IMR-90 (cell line): ENCODE measurements around the gene ADGRD2.

Experiments
- BHLHE40 ChIP-seq: fragments of 150-350 bp; IDR thresholded peaks from 2 replicates; pipeline ENCODE4 v1.6.1; 2016; ENCODE audit warnings: mild to moderate bottlenecking, low read depth, low read length
- POLR2A ChIP-seq: IDR thresholded peaks from 2 replicates; pipeline ENCODE4 v1.6.1; 2012; ENCODE audit warnings: mild to moderate bottlenecking, low read depth, low read length
- RAD21 ChIP-seq: IDR thresholded peaks from 2 replicates; pipeline ENCODE4 v1.6.1; 2012; ENCODE audit warnings: low read length, improper control_type of control experiment
- RCOR1 ChIP-seq: IDR thresholded peaks from 2 replicates; pipeline ENCODE4 v1.6.1; 2012; ENCODE audit warnings: mild to moderate bottlenecking, low read length, improper control_type of control experiment; ENCODE audit not compliant: insufficient replicate concordance
- SMC3 ChIP-seq: fragments of 150-350 bp; IDR thresholded peaks from 2 replicates; pipeline ENCODE4 v1.6.1; 2016; ENCODE audit warnings: low read depth, mild to moderate bottlenecking, antibody characterized with exemption, low read length, moderate library complexity
- TF ChIP-seq, protein P1 (sequence below): fragments of 150-350 bp; IDR thresholded peaks from 2 replicates; pipeline ENCODE4 v1.6.1; 2017; ENCODE audit warnings: mild to moderate bottlenecking, antibody characterized with exemption, low read length, low read depth
- TF ChIP-seq, protein P2 (sequence below): conservative IDR thresholded peaks from 2 replicates; pipeline ENCODE4 v1.5.1; 2012; ENCODE audit warnings: mild to moderate bottlenecking, low read depth, low read length, improper control_type of control experiment
- TF ChIP-seq, protein P3 (sequence below): fragments of 150-350 bp; IDR thresholded peaks from 2 replicates; pipeline ENCODE4 v1.6.1; 2016; ENCODE audit warnings: low read depth, mild to moderate bottlenecking, low read length, moderate library complexity, borderline replicate concordance

DNA sequence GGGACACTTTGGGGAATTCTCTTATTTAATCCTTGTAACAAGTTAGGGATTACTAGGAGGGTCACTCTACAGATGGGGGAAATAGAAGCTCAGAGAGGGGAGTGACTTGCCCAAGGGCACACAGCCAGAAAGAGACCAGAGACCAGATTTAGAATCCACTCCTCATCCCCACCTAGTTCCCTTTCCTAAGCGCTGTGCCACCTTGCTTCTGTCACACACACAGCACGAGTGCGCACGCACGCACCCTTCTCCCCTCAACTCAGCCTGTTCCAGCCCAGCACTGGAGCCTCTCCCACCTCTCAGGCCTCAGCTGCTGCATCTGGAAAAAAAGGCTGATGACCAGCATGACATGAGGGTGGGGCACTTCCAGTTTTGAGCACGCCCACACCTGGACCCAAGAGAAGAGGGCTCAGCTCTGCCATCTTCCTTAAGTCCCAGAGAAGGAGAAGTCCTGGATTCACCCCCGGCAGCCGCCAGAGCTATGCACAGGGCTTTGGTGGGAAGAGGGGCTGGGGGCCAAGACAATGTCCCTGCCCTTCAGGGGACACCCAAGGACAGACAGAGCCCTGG is 38.5 kb downstream of the ADGRD2 start:
- TF ChIP-seq POLR2A (no peak), SMC3 (no peak), BHLHE40 (no peak), RAD21 (no peak), RCOR1 (no peak)
- TF ChIP-seq, protein P1, sequence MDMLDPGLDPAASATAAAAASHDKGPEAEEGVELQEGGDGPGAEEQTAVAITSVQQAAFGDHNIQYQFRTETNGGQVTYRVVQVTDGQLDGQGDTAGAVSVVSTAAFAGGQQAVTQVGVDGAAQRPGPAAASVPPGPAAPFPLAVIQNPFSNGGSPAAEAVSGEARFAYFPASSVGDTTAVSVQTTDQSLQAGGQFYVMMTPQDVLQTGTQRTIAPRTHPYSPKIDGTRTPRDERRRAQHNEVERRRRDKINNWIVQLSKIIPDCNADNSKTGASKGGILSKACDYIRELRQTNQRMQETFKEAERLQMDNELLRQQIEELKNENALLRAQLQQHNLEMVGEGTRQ: no peak
- TF ChIP-seq, protein P2, sequence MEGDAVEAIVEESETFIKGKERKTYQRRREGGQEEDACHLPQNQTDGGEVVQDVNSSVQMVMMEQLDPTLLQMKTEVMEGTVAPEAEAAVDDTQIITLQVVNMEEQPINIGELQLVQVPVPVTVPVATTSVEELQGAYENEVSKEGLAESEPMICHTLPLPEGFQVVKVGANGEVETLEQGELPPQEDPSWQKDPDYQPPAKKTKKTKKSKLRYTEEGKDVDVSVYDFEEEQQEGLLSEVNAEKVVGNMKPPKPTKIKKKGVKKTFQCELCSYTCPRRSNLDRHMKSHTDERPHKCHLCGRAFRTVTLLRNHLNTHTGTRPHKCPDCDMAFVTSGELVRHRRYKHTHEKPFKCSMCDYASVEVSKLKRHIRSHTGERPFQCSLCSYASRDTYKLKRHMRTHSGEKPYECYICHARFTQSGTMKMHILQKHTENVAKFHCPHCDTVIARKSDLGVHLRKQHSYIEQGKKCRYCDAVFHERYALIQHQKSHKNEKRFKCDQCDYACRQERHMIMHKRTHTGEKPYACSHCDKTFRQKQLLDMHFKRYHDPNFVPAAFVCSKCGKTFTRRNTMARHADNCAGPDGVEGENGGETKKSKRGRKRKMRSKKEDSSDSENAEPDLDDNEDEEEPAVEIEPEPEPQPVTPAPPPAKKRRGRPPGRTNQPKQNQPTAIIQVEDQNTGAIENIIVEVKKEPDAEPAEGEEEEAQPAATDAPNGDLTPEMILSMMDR: no peak
- TF ChIP-seq, protein P3, sequence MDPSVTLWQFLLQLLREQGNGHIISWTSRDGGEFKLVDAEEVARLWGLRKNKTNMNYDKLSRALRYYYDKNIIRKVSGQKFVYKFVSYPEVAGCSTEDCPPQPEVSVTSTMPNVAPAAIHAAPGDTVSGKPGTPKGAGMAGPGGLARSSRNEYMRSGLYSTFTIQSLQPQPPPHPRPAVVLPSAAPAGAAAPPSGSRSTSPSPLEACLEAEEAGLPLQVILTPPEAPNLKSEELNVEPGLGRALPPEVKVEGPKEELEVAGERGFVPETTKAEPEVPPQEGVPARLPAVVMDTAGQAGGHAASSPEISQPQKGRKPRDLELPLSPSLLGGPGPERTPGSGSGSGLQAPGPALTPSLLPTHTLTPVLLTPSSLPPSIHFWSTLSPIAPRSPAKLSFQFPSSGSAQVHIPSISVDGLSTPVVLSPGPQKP: no peak
